ENCODE data around the gene SLC36A1.

DNA sequence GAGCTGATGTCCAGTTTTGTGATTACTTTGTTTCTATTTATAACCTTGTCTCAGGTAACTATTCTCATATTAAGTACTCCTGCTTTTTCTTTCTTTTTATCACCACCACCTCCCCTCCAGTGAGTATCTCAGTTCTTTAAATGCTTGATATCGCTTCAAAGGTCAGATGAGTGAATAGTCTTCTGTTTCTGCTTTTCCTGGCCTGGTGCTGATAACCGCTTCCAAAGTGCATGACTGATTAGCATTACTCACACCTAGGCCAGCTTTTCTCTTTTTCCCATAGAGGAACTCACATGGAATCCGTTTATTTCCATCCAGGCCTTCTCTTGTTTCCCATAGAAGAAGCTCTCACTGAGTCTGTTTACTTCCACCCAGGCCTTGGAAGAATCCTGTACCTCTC lies 3.2 kb downstream of the SLC36A1 start:
- TF ChIP-seq HDGF (IDR thresholded peaks at IDR 0.05; ENCODE audit: borderline replicate concordance) (no peak), LEF1 (IDR thresholded peaks at IDR 0.05; ENCODE audit: borderline replicate concordance) (no peak), NFRKB (IDR thresholded peaks at IDR 0.05) (no peak), ZNF384 (IDR thresholded peaks at IDR 0.05) (no peak), FOXA1 (IDR thresholded peaks at IDR 0.05) (no peak)

All from HEK293T (cell line).